ENCODE data around the gene FMO2. TPM values are rescaled to one million over a fixed set of nuclear protein-coding genes. Genes with fewer than 3 reads are reported as not detected.

The FMO2 gene
- total RNA-seq, 1 experiment from 2014 or later: not detected

DNA sequence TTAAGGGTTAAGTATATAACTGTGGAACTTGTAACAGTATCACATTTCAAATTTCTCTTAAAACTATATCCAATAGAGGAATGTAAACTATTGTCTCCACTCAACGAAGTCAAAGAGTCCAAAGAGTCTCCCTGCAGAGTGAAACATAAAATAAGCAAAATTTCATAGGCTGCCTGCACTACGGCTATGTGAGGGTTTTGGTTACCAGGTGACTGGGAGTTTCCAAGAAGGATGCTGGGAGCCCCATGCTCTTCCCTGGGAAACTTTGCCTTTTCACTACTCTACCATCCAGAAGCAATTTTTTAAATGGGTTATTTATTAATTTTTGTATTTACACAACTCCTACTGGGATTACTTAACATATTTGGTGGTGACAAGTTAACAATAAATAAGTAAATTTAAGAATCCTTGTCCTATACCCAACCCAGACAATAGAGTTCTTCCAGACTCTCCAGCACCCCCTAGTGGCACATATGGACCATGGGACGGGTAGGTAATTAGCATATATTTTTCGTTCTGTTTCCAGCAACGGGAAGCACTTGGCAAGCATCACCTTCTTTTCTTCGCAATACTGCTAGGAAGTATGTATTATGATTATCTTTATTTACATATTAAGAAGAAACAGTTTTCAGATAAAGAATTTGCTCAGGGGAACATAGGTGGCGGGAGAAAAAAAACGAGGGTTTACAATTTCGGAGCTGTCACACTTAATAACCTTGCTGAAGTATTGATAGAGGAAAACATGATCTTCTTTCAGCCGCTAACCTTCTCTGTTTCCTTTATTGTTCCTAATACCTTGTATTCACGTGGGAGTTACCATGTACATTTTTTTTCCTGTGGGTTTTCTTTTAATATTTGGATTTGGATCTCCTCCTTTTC is 3.5 kb downstream of the FMO2 start:
- Mint-ChIP-seq H3K9me3 (ENCODE audit: low read depth, unreplicated experiment) (no peaks in the 10 kb centered on the region), H3K4me1 (ENCODE audit: low read depth, unreplicated experiment) (peaks cover 8% of the 10 kb centered on the region), H3K27me3 (ENCODE audit: unreplicated experiment) (peaks cover 13% of the 10 kb centered on the region), H3K4me3 (ENCODE audit: low read depth, unreplicated experiment) (peak overlapping the region; percentile 18), H3K27ac (ENCODE audit: unreplicated experiment) (no peak overlapping the region), H3K36me3 (ENCODE audit: insufficient read depth, unreplicated experiment) (no peaks in the 10 kb centered on the region)
- peak; percentile 69 for DNase-seq
- BruUV-seq (replicated peaks): no TSS peak
- CTCF ChIA-PET: interaction anchor here (0.7 to 1.2 kb wide), 4 partner anchors 9 to 222 kb away, joined by 3 to 6 read pairs (median 4); partner anchors contain the start of gene FMO4
- peak; percentile 77 for TF ChIP-seq CTCF (IDR thresholded peaks at IDR 0.05; ENCODE audit: unreplicated experiment)
- intact Hi-C loops (cut with micrococcal nuclease; ENCODE audit: unreplicated experiment): loop anchor here (1.0 to 5.0 kb wide), 4 partner anchors 38 to 221 kb away; no protein-coding TSS in a partner anchor

DNA sequence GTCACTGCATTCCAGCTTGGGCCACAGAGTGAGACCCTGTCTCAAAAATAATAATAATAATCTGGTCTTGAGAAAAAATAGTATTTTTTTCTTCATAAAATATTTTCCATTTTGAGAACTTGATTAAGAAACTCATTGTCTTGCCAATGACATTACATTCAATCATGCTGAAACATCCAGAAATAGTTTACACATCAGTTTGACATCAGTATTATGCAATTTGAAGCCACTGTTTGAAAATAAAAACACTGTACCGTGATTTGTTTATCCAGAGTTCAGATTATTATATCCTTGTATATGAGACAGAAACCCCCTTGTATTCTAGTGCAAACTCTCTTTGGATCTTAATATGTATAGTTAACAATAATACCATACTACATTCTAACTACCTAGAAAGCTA is 6.9 kb downstream of the FMO2 start:
- intact Hi-C loops (cut with micrococcal nuclease; ENCODE audit: unreplicated experiment): no loop called here
- H3K27ac Mint-ChIP-seq (ENCODE audit: unreplicated experiment): no peak overlapping the region
- H3K9me3 Mint-ChIP-seq (ENCODE audit: low read depth, unreplicated experiment): no peaks in the 10 kb centered on the region

DNA sequence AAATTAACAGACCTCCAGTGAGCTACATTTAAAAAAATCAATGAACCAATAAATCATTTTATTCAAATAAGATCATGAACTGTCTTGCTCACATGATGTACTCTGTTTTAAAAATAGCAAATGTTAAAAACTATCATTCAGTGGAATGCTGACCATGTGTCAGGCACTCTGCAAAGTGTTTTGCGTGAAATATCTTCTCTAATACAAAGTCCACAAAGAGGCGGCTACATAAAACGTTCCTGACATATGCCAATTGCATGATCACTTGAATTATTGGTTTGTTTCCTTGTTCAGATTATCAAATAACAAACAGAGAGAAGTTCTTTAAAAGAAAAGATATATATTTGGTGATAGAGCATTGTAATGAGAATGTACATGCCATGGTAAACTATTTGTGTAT is 10.7 kb downstream of the FMO2 start:
- Mint-ChIP-seq H3K27me3 (ENCODE audit: unreplicated experiment) (no peaks in the 10 kb centered on the region), H3K9me3 (ENCODE audit: low read depth, unreplicated experiment) (no peaks in the 10 kb centered on the region), H3K36me3 (ENCODE audit: insufficient read depth, unreplicated experiment) (no peaks in the 10 kb centered on the region), H3K4me3 (ENCODE audit: low read depth, unreplicated experiment) (no peak overlapping the region), H3K4me1 (ENCODE audit: low read depth, unreplicated experiment) (no peaks in the 10 kb centered on the region), H3K27ac (ENCODE audit: unreplicated experiment) (no peak overlapping the region)
- DNase-seq: no peak
- no peak for TF ChIP-seq CTCF (IDR thresholded peaks at IDR 0.05; ENCODE audit: unreplicated experiment)
- CTCF ChIA-PET: no interaction called here
- intact Hi-C loops (cut with micrococcal nuclease; ENCODE audit: unreplicated experiment): no loop called here
- BruUV-seq (replicated peaks): no TSS peak

More for the DNA sequence above, 6.9 kb downstream of the FMO2 start:
- Mint-ChIP-seq H3K36me3 (ENCODE audit: insufficient read depth, unreplicated experiment) (no peaks in the 10 kb centered on the region), H3K27me3 (ENCODE audit: unreplicated experiment) (no peaks in the 10 kb centered on the region), H3K4me1 (ENCODE audit: low read depth, unreplicated experiment) (peaks cover 8% of the 10 kb centered on the region), H3K4me3 (ENCODE audit: low read depth, unreplicated experiment) (no peak overlapping the region)
- CTCF ChIA-PET: no interaction called here
- no peak for TF ChIP-seq CTCF (IDR thresholded peaks at IDR 0.05; ENCODE audit: unreplicated experiment)
- no TSS peak for BruUV-seq (replicated peaks)
- no peak for DNase-seq

DNA sequence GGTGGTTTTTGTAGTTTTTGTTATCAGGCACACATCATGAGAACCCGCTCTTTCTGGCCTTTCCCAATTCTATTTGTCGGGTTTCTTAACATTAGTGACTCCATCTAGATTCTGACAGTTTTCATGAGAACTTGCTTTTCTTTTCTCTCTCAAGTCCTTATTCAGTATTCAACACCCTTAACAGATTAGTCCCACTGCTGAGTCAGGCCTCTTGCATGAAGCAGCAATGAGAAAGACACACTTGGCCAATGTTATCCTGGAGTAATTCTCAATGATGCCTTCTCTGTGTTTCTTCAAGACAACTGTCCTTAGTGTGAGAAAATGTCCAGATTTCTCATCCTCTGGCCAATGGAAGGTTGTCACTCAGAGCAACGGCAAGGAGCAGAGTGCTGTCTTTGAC is 11.3 kb downstream of the FMO2 start:
- no peak for DNase-seq
- Mint-ChIP-seq H3K4me1 (ENCODE audit: low read depth, unreplicated experiment) (no peaks in the 10 kb centered on the region), H3K9me3 (ENCODE audit: low read depth, unreplicated experiment) (no peaks in the 10 kb centered on the region), H3K27ac (ENCODE audit: unreplicated experiment) (no peak overlapping the region), H3K36me3 (ENCODE audit: insufficient read depth, unreplicated experiment) (no peaks in the 10 kb centered on the region), H3K4me3 (ENCODE audit: low read depth, unreplicated experiment) (no peak overlapping the region), H3K27me3 (ENCODE audit: unreplicated experiment) (peaks cover under 1% of the 10 kb centered on the region)
- BruUV-seq (replicated peaks): no TSS peak
- CTCF ChIA-PET: no interaction called here
- intact Hi-C loops (cut with micrococcal nuclease; ENCODE audit: unreplicated experiment): no loop called here
- TF ChIP-seq CTCF (IDR thresholded peaks at IDR 0.05; ENCODE audit: unreplicated experiment): no peak
